ENCODE data around the gene SAMD8.

SAMD8 gene

DNA sequence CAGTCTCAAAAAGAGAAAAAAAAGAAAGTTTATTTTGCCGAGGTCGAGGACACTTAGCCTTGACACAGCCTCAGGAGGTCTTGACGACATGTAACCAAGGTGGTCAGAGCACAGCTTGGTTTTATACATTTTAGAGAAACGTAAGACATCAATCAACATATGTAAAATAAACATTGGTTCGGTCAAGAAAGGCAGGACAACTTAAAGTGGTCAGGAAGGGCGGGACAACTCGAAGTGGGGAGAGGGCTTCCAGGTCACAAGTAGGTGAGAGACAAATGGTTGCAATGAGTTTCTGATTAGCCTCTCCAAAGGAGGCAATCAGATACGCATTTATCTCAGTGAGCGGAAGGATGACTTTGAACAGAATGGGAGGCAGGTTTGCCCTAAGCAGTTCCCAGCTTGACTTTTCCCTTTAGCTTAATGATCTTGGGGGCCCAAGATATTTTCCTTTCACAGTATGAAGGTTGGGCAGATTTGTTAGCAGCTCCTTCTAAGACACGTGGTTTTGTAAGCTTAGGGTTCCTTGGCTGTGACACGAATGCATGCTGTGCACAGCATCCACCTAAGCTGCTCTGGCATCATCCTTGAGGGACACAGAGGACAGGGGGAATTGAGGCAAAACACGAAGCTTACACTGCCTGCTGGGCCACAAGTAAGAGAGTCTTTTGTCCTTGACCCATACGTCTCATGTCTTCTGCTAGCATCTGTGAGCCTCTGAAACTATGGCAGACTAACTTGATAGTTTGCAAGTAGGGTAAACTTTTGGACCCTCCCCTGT, 95.8 kb downstream of the SAMD8 start:
- DNase-seq (ENCODE audit: insufficient read length, low spot score) = no peak
- no peak for FAIRE-seq
- TF ChIP-seq, protein P1, sequence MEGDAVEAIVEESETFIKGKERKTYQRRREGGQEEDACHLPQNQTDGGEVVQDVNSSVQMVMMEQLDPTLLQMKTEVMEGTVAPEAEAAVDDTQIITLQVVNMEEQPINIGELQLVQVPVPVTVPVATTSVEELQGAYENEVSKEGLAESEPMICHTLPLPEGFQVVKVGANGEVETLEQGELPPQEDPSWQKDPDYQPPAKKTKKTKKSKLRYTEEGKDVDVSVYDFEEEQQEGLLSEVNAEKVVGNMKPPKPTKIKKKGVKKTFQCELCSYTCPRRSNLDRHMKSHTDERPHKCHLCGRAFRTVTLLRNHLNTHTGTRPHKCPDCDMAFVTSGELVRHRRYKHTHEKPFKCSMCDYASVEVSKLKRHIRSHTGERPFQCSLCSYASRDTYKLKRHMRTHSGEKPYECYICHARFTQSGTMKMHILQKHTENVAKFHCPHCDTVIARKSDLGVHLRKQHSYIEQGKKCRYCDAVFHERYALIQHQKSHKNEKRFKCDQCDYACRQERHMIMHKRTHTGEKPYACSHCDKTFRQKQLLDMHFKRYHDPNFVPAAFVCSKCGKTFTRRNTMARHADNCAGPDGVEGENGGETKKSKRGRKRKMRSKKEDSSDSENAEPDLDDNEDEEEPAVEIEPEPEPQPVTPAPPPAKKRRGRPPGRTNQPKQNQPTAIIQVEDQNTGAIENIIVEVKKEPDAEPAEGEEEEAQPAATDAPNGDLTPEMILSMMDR (IDR thresholded peaks at IDR 0.05; ENCODE audit: insufficient read depth, missing control alignments) = no peak

DNA sequence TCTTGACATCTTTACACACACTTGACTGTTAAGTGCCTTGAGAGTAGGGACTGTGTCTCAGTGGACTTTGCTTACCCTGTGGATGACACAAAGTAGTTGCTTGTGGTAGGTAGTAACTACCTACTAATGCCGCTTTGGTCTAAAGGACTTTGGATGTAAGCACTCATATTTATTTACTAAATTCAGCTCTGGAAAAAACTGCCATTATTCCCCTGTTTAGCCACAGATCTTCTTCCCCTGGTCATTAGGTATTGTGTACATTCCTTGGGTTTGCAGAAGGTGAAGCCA, 96.3 kb downstream of the SAMD8 start:
- no peak for DNase-seq (ENCODE audit: insufficient read length, low spot score)
- no peak for FAIRE-seq
- TF ChIP-seq, protein P1 (IDR thresholded peaks at IDR 0.05; ENCODE audit: insufficient read depth, missing control alignments) = no peak

DNA sequence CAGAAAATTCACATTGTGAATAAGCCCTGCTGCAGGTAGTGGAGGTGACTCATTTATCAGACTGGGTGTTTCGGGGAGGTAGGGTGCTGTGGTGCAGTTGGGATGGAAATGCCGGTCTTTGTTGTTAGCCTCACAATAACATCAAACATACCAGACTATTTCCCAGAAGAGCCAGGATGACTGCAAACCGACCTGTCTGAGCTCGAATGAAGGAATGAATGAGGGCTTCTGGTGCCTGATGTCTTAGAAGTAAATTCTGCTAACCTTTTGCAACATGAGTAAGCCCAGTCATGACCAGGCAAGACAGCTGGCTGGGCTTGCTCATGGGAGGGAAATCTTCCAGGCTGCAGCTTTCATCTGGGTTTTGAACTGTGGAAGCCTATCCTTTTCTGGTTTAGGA, 96.7 kb downstream of the SAMD8 start:
- TF ChIP-seq, protein P1 (IDR thresholded peaks at IDR 0.05; ENCODE audit: insufficient read depth, missing control alignments) = no peak
- DNase-seq (ENCODE audit: insufficient read length, low spot score) (no peak), FAIRE-seq (no peak)

DNA sequence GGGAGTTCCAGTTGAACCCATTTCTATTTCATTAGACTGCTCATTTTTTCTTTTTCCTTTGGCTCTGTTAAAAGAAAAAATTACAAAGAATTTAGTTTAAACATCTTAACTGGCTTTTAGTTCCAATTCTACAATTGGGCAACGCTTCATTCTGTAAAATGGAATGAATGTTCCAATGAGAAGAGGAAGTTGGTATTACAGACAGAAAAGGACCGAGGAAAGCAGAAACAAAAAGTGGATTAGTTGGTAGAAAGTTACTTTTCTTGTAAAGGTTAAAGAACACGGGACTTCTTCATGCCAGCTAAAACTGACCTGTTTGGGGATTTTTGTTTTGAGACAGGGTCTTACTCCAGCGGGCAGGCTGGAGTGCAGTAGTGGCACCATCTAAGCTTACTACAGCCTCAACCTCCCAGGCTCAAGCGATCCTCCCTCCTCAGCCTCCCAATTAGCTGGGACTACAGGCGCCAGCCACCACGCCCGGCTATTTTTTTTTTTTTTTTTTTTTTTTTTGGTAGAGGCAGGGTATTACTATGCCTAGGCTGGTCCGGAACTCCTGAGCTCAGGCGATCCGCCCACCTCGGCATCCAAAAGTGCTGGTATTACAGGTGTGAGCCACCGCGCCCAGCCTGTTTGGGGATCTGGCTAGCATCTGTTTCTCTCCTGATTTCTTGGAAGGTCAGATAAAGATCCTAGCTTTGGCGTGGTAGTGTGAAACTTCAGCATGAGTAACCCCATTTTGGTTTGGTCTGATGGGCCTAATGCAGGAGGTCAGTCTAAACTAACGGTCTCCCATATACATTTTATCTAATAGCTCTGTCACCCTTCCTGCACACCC, 97.8 kb downstream of the SAMD8 start:
- no peak for DNase-seq (ENCODE audit: insufficient read length, low spot score)
- no peak for FAIRE-seq
- TF ChIP-seq, protein P1 (IDR thresholded peaks at IDR 0.05; ENCODE audit: insufficient read depth, missing control alignments) = no peak

DNA sequence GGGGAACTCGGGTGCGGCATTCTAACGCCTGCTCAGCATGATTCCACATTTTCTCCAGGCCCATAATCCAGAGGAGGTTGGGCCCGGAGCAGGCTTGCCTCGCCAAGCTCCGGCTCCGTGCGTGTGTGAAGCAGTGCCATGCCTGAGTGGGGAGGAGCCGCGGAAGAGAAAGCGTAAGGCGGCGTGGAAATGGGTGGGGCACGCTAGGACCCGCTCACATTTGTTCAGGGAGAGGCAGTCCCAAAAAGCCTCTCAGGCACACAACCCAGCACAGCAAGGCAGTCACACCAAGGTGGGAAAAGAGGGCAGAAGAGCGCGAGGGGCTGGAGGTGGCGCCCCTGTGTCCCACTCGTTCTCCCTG, 98.4 kb downstream of the SAMD8 start:
- FAIRE-seq (no peak), DNase-seq (ENCODE audit: insufficient read length, low spot score) (no peak)

DNA sequence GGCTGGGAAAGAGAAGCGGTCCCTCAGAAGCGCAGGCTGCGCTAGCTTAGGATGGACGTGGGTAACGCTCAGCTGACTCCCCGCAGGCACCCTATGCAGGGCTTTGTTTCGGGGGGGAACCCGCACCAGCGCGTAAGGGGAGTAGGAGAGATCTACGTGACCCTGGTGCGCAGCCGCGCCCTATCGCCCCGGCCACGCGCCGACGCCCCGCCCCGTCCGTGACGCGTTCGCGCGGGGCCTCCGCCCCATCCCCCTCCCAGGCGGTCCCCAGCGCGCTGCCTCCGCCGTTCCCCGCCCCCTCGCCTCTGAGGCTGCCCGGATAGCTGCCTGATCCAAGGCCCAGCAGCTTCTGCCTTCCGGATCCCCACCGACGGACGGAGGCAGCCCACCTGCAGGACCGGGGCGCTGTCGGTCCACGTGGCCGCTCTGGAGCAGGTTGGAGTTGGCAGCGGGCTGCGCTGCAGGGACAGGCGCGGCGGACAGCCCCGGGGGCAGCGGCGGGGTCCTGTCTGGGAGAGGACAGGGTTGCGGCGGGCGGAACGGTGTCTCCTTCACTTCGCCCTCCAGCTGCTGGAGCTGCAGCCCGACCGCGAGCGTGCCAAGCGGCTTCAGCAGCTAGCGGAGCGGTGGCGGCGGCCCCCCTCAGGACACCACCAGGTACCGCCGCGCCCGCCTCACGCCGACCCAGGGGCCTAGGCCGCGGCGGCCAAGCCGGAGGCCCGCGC, 99.0 kb downstream of the SAMD8 start, which contains the start of gene VDAC2:
Gene VDAC2 (plus strand): TSS at position 515 of the 725 bp plus-strand sequence. CDS start 363 bp downstream, outside the sequence.
- TF ChIP-seq, protein P1 (IDR thresholded peaks at IDR 0.05; ENCODE audit: insufficient read depth, missing control alignments) = no peak
- no peak for FAIRE-seq
- DNase-seq (ENCODE audit: insufficient read length, low spot score) = peak; percentile 65

More for the DNA sequence above, 98.4 kb downstream of the SAMD8 start:
- TF ChIP-seq, protein P1 (IDR thresholded peaks at IDR 0.05; ENCODE audit: insufficient read depth, missing control alignments) = no peak
